Urinary bladder (tissue), 4 donors: ENCODE results near the gene AOAH. TPM values are rescaled to one million over a fixed set of nuclear protein-coding genes. Genes with fewer than 3 reads are reported as not detected.

Experiments
- DNase-seq: peaks from one replicate; pipeline ENCODE4 v3.0.0-alpha.2; 2015; ENCODE audit errors: extremely low spot score
- H3K27ac ChIP-seq: one replicate; pipeline ENCODE4 v1.5.1; 2013; ENCODE audit warnings: low read depth, mild to moderate bottlenecking, moderate library complexity
- H3K36me3 ChIP-seq: one replicate; pipeline ENCODE4 v1.6.1; 2013; ENCODE audit warnings: mild to moderate bottlenecking, moderate library complexity; ENCODE audit not compliant: insufficient read depth
- H3K4me1 ChIP-seq: one replicate; pipeline ENCODE4 v1.6.1; 2013; ENCODE audit warnings: mild to moderate bottlenecking, moderate library complexity; ENCODE audit not compliant: insufficient read depth
- H3K4me3 ChIP-seq: one replicate; pipeline ENCODE4 v1.5.1; 2013; ENCODE audit warnings: low read depth, low read length
- WGBS: extraction: QIAGEN DNeasy Blood & Tissue Kit; methylation state at CpG from one replicate; pipeline ENCODE4 v1.1.7; 2013; 5-methylcytosine and 5-hydroxymethylcytosine counted together
- polyA plus RNA-seq: library from polyadenylated mRNA; stranded (reverse); fragments of 200-250 nt; gene quantifications from one replicate; pipeline ENCODE4 v1.2.3, GENCODE V29; 2013
- total RNA-seq: library from RNA; depleted of rRNA; stranded (reverse); fragments of >200 nt; gene quantifications from one replicate; pipeline ENCODE4 v1.2.3, GENCODE V29; 2014
- donor health status: healthy with polysubstance abuse.
- donor health status: healthy.

Gene AOAH, protein sequence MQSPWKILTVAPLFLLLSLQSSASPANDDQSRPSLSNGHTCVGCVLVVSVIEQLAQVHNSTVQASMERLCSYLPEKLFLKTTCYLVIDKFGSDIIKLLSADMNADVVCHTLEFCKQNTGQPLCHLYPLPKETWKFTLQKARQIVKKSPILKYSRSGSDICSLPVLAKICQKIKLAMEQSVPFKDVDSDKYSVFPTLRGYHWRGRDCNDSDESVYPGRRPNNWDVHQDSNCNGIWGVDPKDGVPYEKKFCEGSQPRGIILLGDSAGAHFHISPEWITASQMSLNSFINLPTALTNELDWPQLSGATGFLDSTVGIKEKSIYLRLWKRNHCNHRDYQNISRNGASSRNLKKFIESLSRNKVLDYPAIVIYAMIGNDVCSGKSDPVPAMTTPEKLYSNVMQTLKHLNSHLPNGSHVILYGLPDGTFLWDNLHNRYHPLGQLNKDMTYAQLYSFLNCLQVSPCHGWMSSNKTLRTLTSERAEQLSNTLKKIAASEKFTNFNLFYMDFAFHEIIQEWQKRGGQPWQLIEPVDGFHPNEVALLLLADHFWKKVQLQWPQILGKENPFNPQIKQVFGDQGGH
- total RNA-seq (7.1 TPM), polyA plus RNA-seq (4.3 TPM)

- Histone ChIP-seq H3K4me3 (no peak within 1 kb of the TSS), H3K27ac (no peak within 1 kb of the TSS), H3K36me3 (no peaks in the 10 kb centered on the region), H3K4me1 (no peaks in the 10 kb centered on the region)
- WGBS = 61% methylated on average over 14 of the region's 14 CpGs
- no peak for DNase-seq
These were observed at the start of gene AOAH for GRCh38 chr7:36723951-36724664. Gene AOAH, minus strand, starts transcription at chr7:36724494. Its CDS starts 346 bp downstream, at chr7:36724148.

GRCh38 chr7:36766451-36766850, 42.2 kb upstream of the AOAH start:
- no peaks in the 10 kb centered on the region for H3K4me1 ChIP-seq
- no peaks in the 10 kb centered on the region for H3K36me3 ChIP-seq
- DNase-seq = no peak
- no peak overlapping the region for H3K27ac ChIP-seq
- H3K4me3 ChIP-seq = no peak overlapping the region
- WGBS = 69% methylated on average over 1 of the region's 1 CpG

- H3K4me1 ChIP-seq = no peaks in the 10 kb centered on the region
- no peaks in the 10 kb centered on the region for H3K36me3 ChIP-seq
- no peak for DNase-seq
- WGBS = 71% methylated on average over 4 of the region's 4 CpGs
- no peak overlapping the region for H3K4me3 ChIP-seq
- no peak overlapping the region for H3K27ac ChIP-seq
These were observed 41.3 kb upstream of the AOAH start for GRCh38 chr7:36765605-36766004.

DNA sequence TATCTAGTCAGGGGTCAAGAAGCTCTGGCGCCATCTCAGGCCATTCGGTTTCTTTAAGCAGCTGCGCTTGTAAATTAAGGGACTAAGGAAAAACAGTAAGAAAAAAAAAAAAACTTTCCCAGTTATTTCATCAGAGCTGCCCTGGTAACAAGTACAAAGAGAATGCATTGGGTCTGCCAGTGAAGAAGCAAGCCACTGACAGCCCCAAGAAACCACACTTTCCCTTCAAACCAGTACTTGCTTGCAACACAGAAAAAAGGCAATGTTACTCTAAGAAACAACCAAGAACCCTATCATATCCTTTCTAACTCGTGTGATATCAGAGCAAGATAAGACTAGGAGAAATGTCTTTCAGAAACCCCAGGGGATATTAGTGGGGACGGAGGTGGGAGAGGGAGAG, 40.6 kb upstream of the AOAH start:
- Histone ChIP-seq H3K27ac (no peak overlapping the region), H3K36me3 (no peaks in the 10 kb centered on the region), H3K4me3 (no peak overlapping the region), H3K4me1 (no peaks in the 10 kb centered on the region)
- 73% methylated on average over 5 of the region's 5 CpGs for whole genome bisulfite sequencing
- no peak for DNase-seq

- H3K4me3 ChIP-seq = no peak overlapping the region
- H3K27ac ChIP-seq = no peak overlapping the region
- H3K4me1 ChIP-seq = no peaks in the 10 kb centered on the region
- 92% methylated on average over 10 of the region's 10 CpGs for WGBS
- H3K36me3 ChIP-seq = no peaks in the 10 kb centered on the region
- DNase-seq = no peak
These were observed 39.0 kb upstream of the AOAH start for GRCh38 chr7:36763132-36763816.

DNA sequence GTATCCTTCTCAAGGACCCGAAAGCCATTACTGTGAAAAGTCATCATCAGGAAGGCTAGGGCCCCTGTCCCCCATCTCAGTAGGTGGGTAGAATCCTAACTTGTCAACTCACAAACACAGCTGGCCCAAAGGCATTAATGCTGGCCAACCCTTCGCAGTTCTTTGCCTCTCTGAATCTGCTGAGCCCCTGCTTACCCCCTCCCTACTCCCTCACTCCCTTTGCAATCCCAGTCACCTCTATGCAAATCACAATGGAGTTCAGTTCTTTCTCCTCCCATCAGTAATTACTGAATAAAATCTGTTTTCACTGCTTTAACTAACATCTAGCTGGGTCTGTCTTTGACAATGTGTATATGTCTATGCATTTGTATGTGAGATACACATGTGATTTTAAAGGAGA, 38.1 kb upstream of the AOAH start:
- no peak for DNase-seq
- Histone ChIP-seq H3K4me1 (no peaks in the 10 kb centered on the region), H3K27ac (no peak overlapping the region), H3K36me3 (no peaks in the 10 kb centered on the region), H3K4me3 (no peak overlapping the region)
- 82% methylated on average over 2 of the region's 2 CpGs for WGBS

- DNase-seq = no peak
- WGBS = 85% methylated on average over 2 of the region's 2 CpGs
- no peaks in the 10 kb centered on the region for H3K4me1 ChIP-seq
These were observed 37.5 kb upstream of the AOAH start for GRCh38 chr7:36761835-36762234.

GRCh38 chr7:36760856-36761762, 36.8 kb upstream of the AOAH start:
- Histone ChIP-seq H3K4me1 (no peaks in the 10 kb centered on the region), H3K27ac (no peak overlapping the region), H3K4me3 (no peak overlapping the region), H3K36me3 (no peaks in the 10 kb centered on the region)
- DNase-seq = no peak
- WGBS = 78% methylated on average over 7 of the region's 7 CpGs

More at GRCh38 chr7:36761835-36762234, 37.5 kb upstream of the AOAH start:
- no peaks in the 10 kb centered on the region for H3K36me3 ChIP-seq
- no peak overlapping the region for H3K27ac ChIP-seq
- H3K4me3 ChIP-seq = no peak overlapping the region

DNA sequence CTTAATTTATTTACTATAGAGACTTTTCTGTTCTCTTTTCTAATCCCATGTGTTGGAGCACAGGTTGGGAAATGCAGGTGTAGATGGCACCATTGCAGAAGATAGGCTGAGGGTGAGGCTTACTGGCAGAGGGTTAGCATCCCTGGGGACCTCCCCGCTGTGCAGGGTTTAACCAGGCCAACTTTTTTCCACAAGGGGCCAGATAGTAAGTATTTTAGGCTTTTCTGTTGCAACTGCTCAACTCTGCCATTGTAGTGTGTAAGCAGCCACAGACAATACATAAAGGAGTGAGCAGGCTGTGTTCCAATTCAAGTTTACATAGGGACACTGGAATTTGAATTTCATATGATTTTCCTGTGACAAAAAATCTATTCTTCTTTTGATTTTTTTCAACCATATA, 34.6 kb upstream of the AOAH start:
- no peaks in the 10 kb centered on the region for H3K4me1 ChIP-seq
- H3K4me3 ChIP-seq = no peak overlapping the region
- no peaks in the 10 kb centered on the region for H3K36me3 ChIP-seq
- 84% methylated on average over 1 of the region's 1 CpG for WGBS
- DNase-seq = no peak
- no peak overlapping the region for H3K27ac ChIP-seq

- no peaks in the 10 kb centered on the region for H3K4me1 ChIP-seq
- no peak overlapping the region for H3K4me3 ChIP-seq
- no peak overlapping the region for H3K27ac ChIP-seq
- 82% methylated on average over 8 of the region's 8 CpGs for WGBS
- no peak for DNase-seq
- H3K36me3 ChIP-seq = no peaks in the 10 kb centered on the region
These were observed 31.2 kb upstream of the AOAH start for GRCh38 chr7:36755484-36755883.

DNA sequence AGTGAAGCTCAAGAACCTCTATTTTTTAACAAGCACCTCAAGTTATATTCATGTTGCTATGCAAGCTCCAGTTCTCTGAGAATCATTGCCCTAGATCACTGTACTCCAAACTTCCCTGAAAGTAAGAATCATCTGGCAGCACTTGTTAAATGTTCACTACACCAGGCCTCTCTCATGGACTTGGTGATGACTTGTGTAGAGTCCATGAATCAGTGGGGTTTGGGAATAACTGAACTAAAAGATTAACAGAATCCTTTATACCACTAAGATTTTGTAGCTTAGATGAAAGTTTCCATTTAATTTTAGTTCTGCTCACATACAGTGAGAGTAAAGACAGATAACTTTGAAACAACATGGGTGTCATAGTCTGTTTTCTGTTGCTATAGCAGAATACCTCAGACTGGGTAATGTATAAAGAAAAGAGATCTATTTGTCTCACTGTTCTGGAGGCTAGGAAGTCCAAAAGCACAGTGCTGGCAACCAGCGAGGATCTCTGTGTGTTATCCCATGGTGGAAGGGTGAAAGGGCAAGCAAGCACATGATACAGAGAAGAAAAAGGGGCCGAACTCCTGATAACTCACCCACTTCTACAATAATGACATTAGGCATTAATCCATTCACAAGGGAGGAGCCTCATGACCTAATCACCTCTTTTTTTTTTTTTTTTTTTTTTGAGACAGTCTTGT, 27.9 kb upstream of the AOAH start:
- 75% methylated on average over 2 of the region's 2 CpGs for WGBS
- no peak overlapping the region for H3K27ac ChIP-seq
- DNase-seq = no peak
- H3K4me3 ChIP-seq = no peak overlapping the region
- no peaks in the 10 kb centered on the region for H3K4me1 ChIP-seq
- no peaks in the 10 kb centered on the region for H3K36me3 ChIP-seq

DNA sequence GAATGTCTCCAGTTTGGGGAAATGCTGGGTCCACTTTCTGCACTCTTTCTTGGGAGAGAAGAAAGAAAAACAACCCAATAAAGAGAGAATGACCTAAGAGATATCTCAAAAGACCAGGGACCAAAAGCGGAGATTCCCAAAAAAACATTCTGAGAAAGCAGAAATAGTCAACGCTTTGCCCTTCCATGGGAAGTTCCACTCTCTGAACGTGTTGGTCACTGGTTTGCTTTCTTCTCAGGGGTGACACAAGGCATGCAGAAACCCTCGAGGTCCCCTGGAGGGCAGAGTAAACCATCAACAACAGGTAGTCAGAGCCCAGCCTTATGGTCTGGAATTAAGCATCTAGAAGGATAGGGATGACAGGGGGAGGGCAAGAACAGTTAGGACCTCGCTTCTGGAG, 26.2 kb upstream of the AOAH start:
- DNase-seq = no peak
- H3K27ac ChIP-seq = no peak overlapping the region
- 67% methylated on average over 5 of the region's 5 CpGs for WGBS

More for the DNA sequence above, 26.2 kb upstream of the AOAH start:
- Histone ChIP-seq H3K4me1 (no peaks in the 10 kb centered on the region), H3K4me3 (no peak overlapping the region), H3K36me3 (no peaks in the 10 kb centered on the region)
